Measurements from ENCODE around the gene ZBTB7A.

Gene ZBTB7A

DNA sequence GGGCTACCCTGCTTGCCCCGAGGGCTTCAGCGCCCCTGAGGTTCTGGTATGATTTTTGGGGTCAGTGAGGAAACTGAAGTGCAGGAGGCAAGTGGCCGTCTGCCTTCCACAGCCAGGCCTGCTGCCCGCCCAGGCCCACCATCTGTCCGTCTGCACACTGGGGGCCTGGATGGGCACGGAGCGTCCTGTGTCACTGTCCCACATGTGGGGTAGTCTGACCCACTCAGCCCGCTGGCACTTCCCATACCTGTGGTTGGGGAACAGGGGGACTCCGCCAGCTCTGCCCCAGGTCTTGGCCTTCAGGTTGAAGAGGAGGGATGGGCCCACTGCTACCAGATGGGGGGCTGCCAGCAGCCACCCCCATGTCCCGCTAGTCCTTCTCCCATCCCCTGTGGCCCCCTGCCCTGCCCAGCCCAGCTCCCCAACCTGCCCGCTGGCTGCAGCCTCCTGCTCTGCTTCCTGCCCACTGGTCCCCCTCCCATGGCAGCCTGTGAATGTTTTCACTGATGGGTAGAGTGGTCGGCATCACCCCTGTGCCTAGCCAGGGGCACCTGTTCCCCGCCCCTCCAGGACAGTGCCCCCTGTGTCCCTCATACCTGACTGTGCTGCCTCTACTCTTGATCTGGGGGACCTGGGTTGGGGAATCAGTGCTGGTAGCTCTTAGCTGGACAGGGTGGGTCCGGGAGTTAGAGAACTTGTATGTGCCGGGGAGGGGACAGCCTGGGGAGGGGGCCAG is 49.6 kb downstream of the ZBTB7A start:
- in situ Hi-C loops (cut with MboI; ENCODE audit: low sequenced_read_pairs, unreplicated experiment) = no loop called here
- no peak for DNase-seq (ENCODE audit: low spot score)
- TF ChIP-seq, protein P1, sequence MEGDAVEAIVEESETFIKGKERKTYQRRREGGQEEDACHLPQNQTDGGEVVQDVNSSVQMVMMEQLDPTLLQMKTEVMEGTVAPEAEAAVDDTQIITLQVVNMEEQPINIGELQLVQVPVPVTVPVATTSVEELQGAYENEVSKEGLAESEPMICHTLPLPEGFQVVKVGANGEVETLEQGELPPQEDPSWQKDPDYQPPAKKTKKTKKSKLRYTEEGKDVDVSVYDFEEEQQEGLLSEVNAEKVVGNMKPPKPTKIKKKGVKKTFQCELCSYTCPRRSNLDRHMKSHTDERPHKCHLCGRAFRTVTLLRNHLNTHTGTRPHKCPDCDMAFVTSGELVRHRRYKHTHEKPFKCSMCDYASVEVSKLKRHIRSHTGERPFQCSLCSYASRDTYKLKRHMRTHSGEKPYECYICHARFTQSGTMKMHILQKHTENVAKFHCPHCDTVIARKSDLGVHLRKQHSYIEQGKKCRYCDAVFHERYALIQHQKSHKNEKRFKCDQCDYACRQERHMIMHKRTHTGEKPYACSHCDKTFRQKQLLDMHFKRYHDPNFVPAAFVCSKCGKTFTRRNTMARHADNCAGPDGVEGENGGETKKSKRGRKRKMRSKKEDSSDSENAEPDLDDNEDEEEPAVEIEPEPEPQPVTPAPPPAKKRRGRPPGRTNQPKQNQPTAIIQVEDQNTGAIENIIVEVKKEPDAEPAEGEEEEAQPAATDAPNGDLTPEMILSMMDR (IDR thresholded peaks at IDR 0.05; ENCODE audit: borderline replicate concordance, control extremely low read depth, extremely low read depth, insufficient read depth, missing control alignments) = no peak

DNA sequence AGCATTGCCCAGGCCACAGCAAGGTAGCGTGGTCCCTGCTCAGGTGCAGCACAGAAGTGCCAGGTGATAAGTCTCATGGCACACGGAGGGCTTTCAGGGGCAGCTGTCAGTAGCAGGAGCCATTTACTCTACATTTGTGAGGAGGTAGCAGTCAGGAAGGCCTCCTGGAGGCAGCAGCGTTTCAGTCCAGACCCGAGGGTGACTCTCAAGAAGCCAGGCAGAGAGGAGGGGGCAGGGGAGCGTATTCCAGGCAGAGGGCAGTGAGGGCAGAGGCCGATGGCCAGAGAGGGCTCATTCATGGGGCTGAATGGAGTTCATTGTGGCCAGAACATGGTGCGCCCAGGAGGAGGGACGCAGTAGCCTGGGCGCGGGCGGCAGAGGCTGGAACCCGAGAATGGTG is 50.2 kb downstream of the ZBTB7A start:
- DNase-seq (ENCODE audit: low spot score) = no peak
- in situ Hi-C loops (cut with MboI; ENCODE audit: low sequenced_read_pairs, unreplicated experiment) = no loop called here
- TF ChIP-seq, protein P1 (IDR thresholded peaks at IDR 0.05; ENCODE audit: borderline replicate concordance, control extremely low read depth, extremely low read depth, insufficient read depth, missing control alignments) = no peak

DNA sequence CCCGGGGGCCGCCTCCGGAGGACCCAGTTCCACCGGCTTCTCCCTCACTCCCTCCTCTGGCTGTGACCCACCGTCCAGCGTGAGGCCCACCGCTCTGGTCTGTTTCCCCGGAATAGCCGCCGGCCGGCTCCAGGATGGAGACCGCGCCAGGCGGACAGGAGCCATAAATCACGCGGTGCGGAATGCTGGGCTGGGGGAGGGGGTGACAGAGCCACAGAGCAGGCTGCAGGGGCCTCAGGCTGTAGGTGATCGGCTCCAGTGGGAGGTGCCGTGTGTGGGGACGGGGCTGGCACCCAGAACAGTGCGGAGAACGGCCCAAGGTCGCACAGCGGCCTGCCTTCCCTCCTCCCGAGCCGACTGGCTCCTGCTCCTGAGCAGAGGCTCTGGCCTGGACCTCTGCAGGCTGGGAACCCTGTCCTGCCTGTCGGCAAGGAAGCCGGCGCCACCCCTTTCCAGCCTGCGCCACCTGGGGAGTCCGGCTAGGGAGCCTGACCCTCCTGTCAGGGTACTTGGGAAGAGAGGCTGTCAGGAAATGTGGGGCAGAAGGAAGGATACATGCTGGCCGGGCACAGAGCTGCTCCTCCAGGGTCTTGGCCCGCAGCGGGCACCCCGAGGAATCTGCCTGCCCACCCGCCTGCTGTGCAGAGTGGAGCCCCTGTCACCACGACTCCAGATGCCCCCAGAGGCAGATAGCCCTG is 50.8 kb downstream of the ZBTB7A start:
- in situ Hi-C loops (cut with MboI; ENCODE audit: low sequenced_read_pairs, unreplicated experiment) = no loop called here
- DNase-seq (ENCODE audit: low spot score) = no peak
- TF ChIP-seq, protein P1 (IDR thresholded peaks at IDR 0.05; ENCODE audit: borderline replicate concordance, control extremely low read depth, extremely low read depth, insufficient read depth, missing control alignments) = no peak

DNA sequence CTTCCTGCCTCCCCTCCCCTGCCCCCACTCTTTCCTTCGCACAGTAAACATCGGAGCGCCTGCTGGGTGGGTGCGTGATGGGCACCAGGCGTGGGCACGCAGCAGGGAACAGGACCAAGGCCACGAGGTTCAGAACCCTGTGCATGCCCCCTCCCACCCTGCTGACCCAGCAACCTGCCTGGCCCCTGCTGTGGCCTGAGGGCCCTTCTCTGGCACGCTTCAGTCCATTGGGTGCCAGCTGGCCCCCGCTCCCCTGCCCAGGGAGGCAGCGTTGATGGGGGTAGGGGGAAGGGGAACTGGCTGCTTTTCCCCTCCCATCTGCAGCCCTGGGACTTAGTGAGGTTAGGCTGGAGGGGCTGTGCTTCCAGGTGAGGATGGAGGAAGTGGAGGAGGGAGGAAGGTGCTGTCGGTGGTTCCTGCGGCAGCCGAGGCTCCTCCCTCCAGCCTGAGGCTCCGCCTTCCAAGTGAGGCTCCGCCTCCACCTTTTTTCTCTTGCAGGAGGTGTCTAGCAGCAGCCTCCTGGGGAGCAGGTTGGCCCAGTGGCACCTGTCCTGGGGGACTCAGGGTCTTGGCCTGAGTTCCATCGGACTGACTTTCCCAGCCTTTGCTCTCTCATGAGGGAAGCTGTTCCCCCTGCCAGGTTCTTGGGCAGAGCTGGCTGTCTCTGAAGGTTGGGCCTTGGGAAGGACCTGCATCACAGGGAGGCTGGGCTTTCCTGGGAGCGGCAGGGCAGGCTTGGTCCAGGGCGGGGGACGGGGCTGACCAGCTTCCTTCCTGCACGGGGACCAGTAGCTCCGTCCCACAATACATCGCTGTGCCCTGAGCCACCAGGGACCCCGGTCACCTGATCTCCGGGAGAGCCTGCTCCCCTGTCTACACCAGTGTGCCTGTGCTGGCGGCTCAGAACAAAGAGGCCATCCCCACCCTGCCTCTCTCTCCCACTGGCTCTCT is 51.9 kb downstream of the ZBTB7A start:
- no peak for DNase-seq (ENCODE audit: low spot score)
- in situ Hi-C loops (cut with MboI; ENCODE audit: low sequenced_read_pairs, unreplicated experiment) = no loop called here
- TF ChIP-seq, protein P1 (IDR thresholded peaks at IDR 0.05; ENCODE audit: borderline replicate concordance, control extremely low read depth, extremely low read depth, insufficient read depth, missing control alignments) = no peak

DNA sequence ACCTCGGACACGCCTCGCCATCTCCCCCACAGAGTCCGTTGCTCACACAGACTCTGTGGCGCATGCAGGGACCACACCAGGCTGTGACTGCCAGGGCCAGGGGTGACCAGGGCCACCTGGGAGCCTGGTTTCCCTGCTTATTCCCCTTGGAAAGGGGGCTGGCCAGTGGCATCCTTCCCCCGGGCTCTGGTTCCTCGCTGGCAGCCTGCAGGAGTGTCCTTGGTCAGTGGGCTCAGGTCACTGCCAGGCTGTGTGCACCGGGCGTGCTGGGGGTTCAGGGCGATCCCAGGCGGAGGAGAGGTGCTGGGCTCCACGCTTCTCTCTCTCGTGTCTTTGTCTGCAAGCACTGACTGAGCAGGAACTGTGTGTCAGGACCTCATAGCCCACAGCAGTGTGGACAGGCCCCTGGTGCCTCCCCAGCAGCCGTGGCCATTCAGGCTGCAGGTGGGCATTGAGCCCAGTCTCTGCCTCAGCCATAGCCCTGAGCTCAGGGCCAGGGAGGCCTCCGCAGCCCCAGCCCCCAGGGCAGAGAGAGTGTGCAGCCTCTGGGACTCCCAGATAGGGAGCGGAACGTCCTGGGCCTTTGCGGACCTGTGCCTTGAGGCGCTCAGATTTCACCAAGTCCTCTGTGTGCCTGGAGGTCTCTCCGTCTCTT is 52.7 kb downstream of the ZBTB7A start:
- no peak for DNase-seq (ENCODE audit: low spot score)
- TF ChIP-seq, protein P1 (IDR thresholded peaks at IDR 0.05; ENCODE audit: borderline replicate concordance, control extremely low read depth, extremely low read depth, insufficient read depth, missing control alignments) = no peak
- in situ Hi-C loops (cut with MboI; ENCODE audit: low sequenced_read_pairs, unreplicated experiment) = no loop called here

All from GM13976 (cell line).